Neural progenitor cell (in vitro differentiated cells): ENCODE measurements around the gene SRSF7. TPM values are rescaled to one million over a fixed set of nuclear protein-coding genes. Genes with fewer than 3 reads are reported as not detected.

ENCODE experiments used
- DNase-seq: peaks from one replicate; pipeline ENCODE4 v3.0.0-alpha.2; 2016; ENCODE audit warnings: low spot score
- H2AFZ ChIP-seq: fragments of 200-600 bp; sonication (generic); replicated peaks from 2 replicates; pipeline ENCODE4 v1.6.1; 2016; ENCODE audit warnings: antibody characterized with exemption
- H3F3A ChIP-seq: fragments of 200-600 bp; sonication (generic); 2 replicates; pipeline ENCODE4 v1.6.1; 2016; ENCODE audit warnings: antibody characterized with exemption, low read depth
- H3K27ac ChIP-seq: fragments of 200-600 bp; sonication (generic); 2 replicates; pipeline ENCODE4 v1.5.1; 2016; ENCODE audit warnings: mild to moderate bottlenecking
- H3K27me3 ChIP-seq: fragments of 200-600 bp; sonication (generic); 2 replicates; pipeline ENCODE4 v1.6.1; 2016; ENCODE audit warnings: mild to moderate bottlenecking, moderate library complexity
- H3K36me3 ChIP-seq: fragments of 200-600 bp; sonication (generic); 2 replicates; pipeline ENCODE4 v1.5.1; 2016
- H3K4me1 ChIP-seq: fragments of 200-600 bp; sonication (generic); 2 replicates; pipeline ENCODE4 v1.6.1; 2016; ENCODE audit warnings: mixed run types
- H3K4me2 ChIP-seq: fragments of 200-600 bp; sonication (generic); 2 replicates; pipeline ENCODE4 v1.6.1; 2016
- H3K4me3 ChIP-seq: fragments of 200-600 bp; sonication (generic); 2 replicates; pipeline ENCODE4 v1.5.1; 2016
- H3K79me2 ChIP-seq: fragments of 200-600 bp; sonication (generic); 2 replicates; pipeline ENCODE4 v1.6.1; 2016; ENCODE audit warnings: low read depth
- H3K9ac ChIP-seq: fragments of 200-600 bp; sonication (generic); 2 replicates; pipeline ENCODE4 v1.6.1; 2016
- H3K9me3 ChIP-seq: fragments of 200-600 bp; sonication (generic); 2 replicates; pipeline ENCODE4 v1.5.1; 2016; ENCODE audit warnings: low read depth
- H4K20me1 ChIP-seq: fragments of 200-600 bp; sonication (generic); 2 replicates; pipeline ENCODE4 v1.6.1; 2016; ENCODE audit warnings: low read depth
- H3K27ac Mint-ChIP-seq: 3 replicates; pipeline ENCODE4 v1.8.0; 2021; ENCODE audit warnings: mixed read lengths
- H3K27me3 Mint-ChIP-seq: 2 replicates; pipeline ENCODE4 v1.8.0; 2022; ENCODE audit warnings: low read depth, mild to moderate bottlenecking, inconsistent platforms, moderate library complexity, mixed read lengths; ENCODE audit not compliant: insufficient read depth
- H3K36me3 Mint-ChIP-seq: 3 replicates; pipeline ENCODE4 v1.8.0; 2021; ENCODE audit warnings: mixed read lengths
- H3K4me1 Mint-ChIP-seq: 3 replicates; pipeline ENCODE4 v1.8.0; 2021; ENCODE audit warnings: mixed read lengths
- H3K4me3 Mint-ChIP-seq: 3 replicates; pipeline ENCODE4 v1.8.0; 2021; ENCODE audit warnings: mild to moderate bottlenecking, moderate library complexity, mixed read lengths
- H3K9me3 Mint-ChIP-seq: 3 replicates; pipeline ENCODE4 v1.8.0; 2020; ENCODE audit warnings: mixed read lengths
- EZH2 ChIP-seq: fragments of 200-600 bp; sonication (generic); IDR thresholded peaks from 2 replicates; pipeline ENCODE4 v1.6.1; 2017; ENCODE audit warnings: antibody characterized with exemption, mild to moderate bottlenecking, moderate library complexity
- EZH2phosphoT487 ChIP-seq: fragments of 200-600 bp; sonication (generic); IDR thresholded peaks from 2 replicates; pipeline ENCODE4 v1.6.1; 2017; ENCODE audit warnings: antibody characterized with exemption
- total RNA-seq: library from RNA; depleted of rRNA; stranded (reverse); fragments of >200 nt; gene quantifications from 2 replicates; pipeline ENCODE4 v1.2.3, GENCODE V29; 2015; ENCODE audit warnings: low replicate concordance
- TF ChIP-seq, protein P1 (sequence below): fragments of 200-600 bp; sonication (generic); IDR thresholded peaks from 2 replicates; pipeline ENCODE4 v1.5.1; 2017; ENCODE audit warnings: antibody characterized with exemption, mild to moderate bottlenecking

Gene SRSF7
- total RNA-seq, 1 donor from 2014 or later: 307 TPM

DNA sequence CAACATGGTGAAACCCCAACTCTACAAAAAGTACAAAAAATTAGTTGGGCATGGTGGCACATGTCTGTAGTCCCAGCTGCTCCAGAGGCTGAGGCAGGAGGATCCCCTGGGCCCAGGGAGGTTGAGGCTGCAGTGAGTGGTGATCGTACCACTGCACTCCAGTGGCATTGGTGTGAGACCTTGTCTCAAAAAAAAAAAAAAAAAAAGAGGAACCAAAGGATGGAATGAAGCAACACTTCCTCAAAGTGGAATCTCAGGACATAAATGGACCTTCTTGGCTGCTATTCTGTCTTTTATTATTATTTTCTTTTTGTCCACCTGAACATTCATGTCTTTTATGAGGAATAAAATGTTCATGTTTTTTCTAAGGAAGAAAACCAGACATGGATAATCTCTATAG, 40.6 kb upstream of the SRSF7 start:
- no peak overlapping the region for H3K4me2 ChIP-seq
- no peak for DNase-seq
- Mint-ChIP-seq H3K27me3 (peaks cover 4% of the 10 kb centered on the region), H3K27ac (no peak overlapping the region), H3K9me3 (no peaks in the 10 kb centered on the region), H3K36me3 (no peaks in the 10 kb centered on the region), H3K4me1 (peaks cover 17% of the 10 kb centered on the region), H3K4me3 (no peak overlapping the region)
- H3K27ac ChIP-seq: no peak overlapping the region
- peaks cover 4% of the 10 kb centered on the region for H3K4me1 ChIP-seq
- H3K9me3 ChIP-seq: no peaks in the 10 kb centered on the region
- no peaks in the 10 kb centered on the region for H3K27me3 ChIP-seq
- H3K79me2 ChIP-seq: no peaks in the 10 kb centered on the region
- H3K4me3 ChIP-seq: no peak overlapping the region
- no peak overlapping the region for H2AFZ ChIP-seq
- TF ChIP-seq EZH2phosphoT487: no peak
- TF ChIP-seq EZH2: no peak
- TF ChIP-seq, protein P1, sequence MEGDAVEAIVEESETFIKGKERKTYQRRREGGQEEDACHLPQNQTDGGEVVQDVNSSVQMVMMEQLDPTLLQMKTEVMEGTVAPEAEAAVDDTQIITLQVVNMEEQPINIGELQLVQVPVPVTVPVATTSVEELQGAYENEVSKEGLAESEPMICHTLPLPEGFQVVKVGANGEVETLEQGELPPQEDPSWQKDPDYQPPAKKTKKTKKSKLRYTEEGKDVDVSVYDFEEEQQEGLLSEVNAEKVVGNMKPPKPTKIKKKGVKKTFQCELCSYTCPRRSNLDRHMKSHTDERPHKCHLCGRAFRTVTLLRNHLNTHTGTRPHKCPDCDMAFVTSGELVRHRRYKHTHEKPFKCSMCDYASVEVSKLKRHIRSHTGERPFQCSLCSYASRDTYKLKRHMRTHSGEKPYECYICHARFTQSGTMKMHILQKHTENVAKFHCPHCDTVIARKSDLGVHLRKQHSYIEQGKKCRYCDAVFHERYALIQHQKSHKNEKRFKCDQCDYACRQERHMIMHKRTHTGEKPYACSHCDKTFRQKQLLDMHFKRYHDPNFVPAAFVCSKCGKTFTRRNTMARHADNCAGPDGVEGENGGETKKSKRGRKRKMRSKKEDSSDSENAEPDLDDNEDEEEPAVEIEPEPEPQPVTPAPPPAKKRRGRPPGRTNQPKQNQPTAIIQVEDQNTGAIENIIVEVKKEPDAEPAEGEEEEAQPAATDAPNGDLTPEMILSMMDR: no peak
- H3K36me3 ChIP-seq: no peaks in the 10 kb centered on the region
- no peak overlapping the region for H3K9ac ChIP-seq
- no peaks in the 10 kb centered on the region for H3F3A ChIP-seq
- no peaks in the 10 kb centered on the region for H4K20me1 ChIP-seq

DNA sequence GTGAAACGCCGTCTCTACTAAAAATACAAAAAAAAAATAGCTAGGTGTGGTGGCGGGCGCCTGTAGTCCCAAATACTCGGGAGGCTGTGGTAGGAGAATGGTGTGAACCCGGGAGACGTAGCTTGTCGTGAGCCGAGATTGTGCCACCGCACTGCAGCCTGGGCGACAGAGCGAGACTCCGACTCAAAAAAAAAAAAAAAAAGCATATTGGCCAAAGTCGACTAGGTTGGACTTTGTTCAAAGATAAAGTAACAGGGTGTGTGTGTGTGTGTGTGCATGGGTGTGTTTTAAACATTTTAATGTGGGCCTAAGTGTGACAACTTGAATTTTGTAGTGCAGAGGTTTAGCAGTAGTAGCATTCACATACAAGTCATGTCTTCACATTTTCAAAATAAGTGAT, 38.5 kb upstream of the SRSF7 start:
- no peak overlapping the region for H3K4me3 ChIP-seq
- H3K4me1 ChIP-seq: peaks cover 7% of the 10 kb centered on the region
- Mint-ChIP-seq H3K9me3 (no peaks in the 10 kb centered on the region), H3K27ac (no peak overlapping the region), H3K36me3 (no peaks in the 10 kb centered on the region), H3K4me3 (peak overlapping the region; percentile 13), H3K27me3 (peaks cover 4% of the 10 kb centered on the region), H3K4me1 (peaks cover 18% of the 10 kb centered on the region)
- no peaks in the 10 kb centered on the region for H3K79me2 ChIP-seq
- H3K9ac ChIP-seq: no peak overlapping the region
- no peak for DNase-seq
- H3K27me3 ChIP-seq: no peaks in the 10 kb centered on the region
- H2AFZ ChIP-seq: no peak overlapping the region
- no peaks in the 10 kb centered on the region for H3K9me3 ChIP-seq
- H3K4me2 ChIP-seq: no peak overlapping the region
- TF ChIP-seq EZH2 (no peak), EZH2phosphoT487 (no peak)
- TF ChIP-seq, protein P1: no peak
- H3K36me3 ChIP-seq: no peaks in the 10 kb centered on the region
- H3F3A ChIP-seq: peaks cover 3% of the 10 kb centered on the region
- no peaks in the 10 kb centered on the region for H4K20me1 ChIP-seq
- no peak overlapping the region for H3K27ac ChIP-seq

DNA sequence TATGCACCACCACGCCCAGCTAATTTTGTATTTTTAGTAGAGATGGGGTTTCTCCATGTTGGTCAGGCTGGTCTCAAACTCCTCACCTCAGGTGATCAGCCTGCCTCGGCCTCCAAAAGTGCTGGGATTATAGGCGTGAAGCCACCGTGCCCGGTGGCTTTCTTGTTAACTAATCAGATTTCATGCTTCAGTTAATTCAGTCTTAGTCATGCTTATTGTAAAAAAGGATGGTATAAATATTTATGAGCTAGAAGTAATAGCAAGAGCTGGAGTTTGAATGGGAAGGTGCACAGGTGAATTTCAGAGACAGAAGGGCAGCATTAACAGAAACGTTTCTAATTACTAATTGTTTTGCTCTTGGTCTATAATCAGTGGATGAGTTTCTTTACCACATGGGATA, 37.1 kb upstream of the SRSF7 start:
- no peak overlapping the region for H3K4me3 Mint-ChIP-seq
- no peak overlapping the region for H3K27ac Mint-ChIP-seq
- H3K27me3 Mint-ChIP-seq: peaks cover 6% of the 10 kb centered on the region

More for the DNA sequence above, 37.1 kb upstream of the SRSF7 start:
- Histone ChIP-seq H3K36me3 (no peaks in the 10 kb centered on the region), H3K27ac (no peak overlapping the region), H2AFZ (no peak overlapping the region), H3K9me3 (no peaks in the 10 kb centered on the region), H3K9ac (no peak overlapping the region), H3K79me2 (no peaks in the 10 kb centered on the region), H3K4me3 (no peak overlapping the region), H3K4me2 (no peak overlapping the region), H3K4me1 (peaks cover 8% of the 10 kb centered on the region), H3F3A (peaks cover 15% of the 10 kb centered on the region), H3K27me3 (no peaks in the 10 kb centered on the region), H4K20me1 (no peaks in the 10 kb centered on the region)
- Mint-ChIP-seq H3K36me3 (no peaks in the 10 kb centered on the region), H3K9me3 (no peaks in the 10 kb centered on the region), H3K4me1 (peaks cover 14% of the 10 kb centered on the region)
- TF ChIP-seq EZH2phosphoT487: no peak
- no peak for TF ChIP-seq EZH2
- TF ChIP-seq, protein P1: no peak
- DNase-seq: peak; percentile 56
